ENCODE data around the gene TSPAN2. TPM values are rescaled to one million over a fixed set of nuclear protein-coding genes. Genes with fewer than 3 reads are reported as not detected.

The TSPAN2 gene
- total and polyA plus RNA-seq, 9 of the 15 experiments (the other 6 are each of a cell fraction or from before 2014, with no cell fraction given): not detected

DNA sequence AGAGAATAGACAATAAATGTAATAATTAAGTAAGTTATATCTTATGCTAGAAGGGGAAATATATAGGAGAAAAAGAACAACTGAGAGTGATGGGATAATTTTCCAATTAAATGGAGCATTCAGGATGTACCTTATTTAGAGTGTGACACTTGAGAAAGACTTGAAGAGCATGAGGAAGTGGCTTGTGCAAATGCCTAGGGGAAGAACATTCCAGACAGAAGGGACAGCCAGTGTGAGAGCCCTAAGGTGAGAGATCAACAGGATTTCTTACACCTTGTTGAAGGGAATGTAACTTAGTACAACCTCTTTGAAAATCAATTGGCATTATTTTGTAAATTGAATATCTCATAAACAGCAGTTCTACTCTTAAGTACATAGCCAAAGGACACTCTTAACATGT, 28.8 kb upstream of the TSPAN2 start:
- Histone ChIP-seq H3K4me2 (ENCODE audit: insufficient read depth, low read length) (no peak overlapping the region), H3K4me3 (no peak overlapping the region), H3K9ac (ENCODE audit: insufficient read depth in 1 of 2, low read depth in 2 of 2, low read length in 2 of 2) (no peak overlapping the region), H3K9me3 (replicated peaks; ENCODE audit: control insufficient read depth, insufficient read depth, low read depth, low read length) (no peaks in the 10 kb centered on the region; the same call in 1 of the 2 replicates), H3K9me1 (ENCODE audit: control insufficient read depth, insufficient read depth, low read length) (no peaks in the 10 kb centered on the region), H3K4me1 (replicated peaks in 1 of 2; ENCODE audit: control insufficient read depth in 2 of 2, insufficient read depth in 2 of 2, low read length in 2 of 2) (no peaks in the 10 kb centered on the region), H3K79me2 (ENCODE audit: control insufficient read depth, insufficient read depth, low read length) (no peaks in the 10 kb centered on the region), H3K27ac (ENCODE audit: extremely low read depth, low read depth, low read length) (no peak overlapping the region), H4K20me1 (replicated peaks; ENCODE audit: control insufficient read depth, insufficient read depth, low read length) (no peaks in the 10 kb centered on the region; the same call in 1 of the 2 replicates), H3K27me3 (ENCODE audit: control insufficient read depth in 2 of 2, insufficient read depth in 2 of 2, low read length in 2 of 2) (peaks cover 0 to 16% of the 10 kb centered on the region in 2 experiments; a peak in 2 of 5 replicates), H2AFZ (ENCODE audit: low read depth, low read length) (no peak overlapping the region), H3K36me3 (ENCODE audit: control insufficient read depth, insufficient read depth, low read length) (no peaks in the 10 kb centered on the region)
- ATAC-seq (no peak), DNase-seq (ENCODE audit: extremely low read depth in 1 of 4, low spot score in 3 of 4) (no peak), FAIRE-seq (no peak)
- TF ChIP-seq JUNB (CRISPR knock-in tag; conservative IDR thresholded peaks at IDR 0.05) (no peak), ZNF511 (CRISPR knock-in tag; IDR thresholded peaks at IDR 0.05) (no peak), ETS2 (tag; IDR thresholded peaks at IDR 0.05; ENCODE audit: borderline replicate concordance, poor library complexity, severe bottlenecking) (no peak), ZZZ3 (IDR thresholded peaks at IDR 0.05) (no peak), SAP30 (IDR thresholded peaks at IDR 0.05; ENCODE audit: borderline replicate concordance, insufficient read depth, low read depth, low read length, poor library complexity, severe bottlenecking) (no peak), ZC3H4 (CRISPR knock-in tag; IDR thresholded peaks at IDR 0.05; ENCODE audit: borderline replicate concordance) (no peak), RBM39 (optimal IDR thresholded peaks at IDR 0.05; ENCODE audit: low read depth, low read length) (no peak), ZNF175 (CRISPR knock-in tag; IDR thresholded peaks at IDR 0.05; ENCODE audit: low read depth) (no peak), RBM34 (IDR thresholded peaks at IDR 0.05; ENCODE audit: borderline replicate concordance, insufficient read depth, low read length) (no peak), PTRF (tag; IDR thresholded peaks at IDR 0.05) (no peak), CREB3L1 (IDR thresholded peaks at IDR 0.05; ENCODE audit: borderline replicate concordance, low read depth) (no peak), HNRNPL (IDR thresholded peaks at IDR 0.05; ENCODE audit: low read depth, low read length) (no peak)
- TF ChIP-seq, protein P1, sequence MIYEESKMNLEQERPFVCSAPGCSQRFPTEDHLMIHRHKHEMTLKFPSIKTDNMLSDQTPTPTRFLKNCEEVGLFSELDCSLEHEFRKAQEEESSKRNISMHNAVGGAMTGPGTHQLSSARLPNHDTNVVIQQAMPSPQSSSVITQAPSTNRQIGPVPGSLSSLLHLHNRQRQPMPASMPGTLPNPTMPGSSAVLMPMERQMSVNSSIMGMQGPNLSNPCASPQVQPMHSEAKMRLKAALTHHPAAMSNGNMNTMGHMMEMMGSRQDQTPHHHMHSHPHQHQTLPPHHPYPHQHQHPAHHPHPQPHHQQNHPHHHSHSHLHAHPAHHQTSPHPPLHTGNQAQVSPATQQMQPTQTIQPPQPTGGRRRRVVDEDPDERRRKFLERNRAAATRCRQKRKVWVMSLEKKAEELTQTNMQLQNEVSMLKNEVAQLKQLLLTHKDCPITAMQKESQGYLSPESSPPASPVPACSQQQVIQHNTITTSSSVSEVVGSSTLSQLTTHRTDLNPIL (CRISPR knock-in tag; IDR thresholded peaks at IDR 0.05): no peak
- BruUV-seq (replicated peaks): no TSS peak
- CTCF ChIA-PET (ENCODE audit: low intra/inter-chr PET ratio): no interaction called here
- POLR2A ChIA-PET: no interaction called here
- intact Hi-C loops (cut with micrococcal nuclease) (no loop called here), in situ Hi-C loops (cut with MboI) (no loop called here)

Measured in K562 (cell line).